IPS-15b (cell line): Measurements from ENCODE around the gene TM6SF1.

ENCODE experiments used
- H3K27me3 ChIP-seq: one replicate; pipeline ENCODE4 v1.6.1; 2013; ENCODE audit warnings: low read length; ENCODE audit not compliant: control insufficient read depth, insufficient read depth
- H3K36me3 ChIP-seq: one replicate; pipeline ENCODE4 v1.6.1; 2013; ENCODE audit warnings: low read length; ENCODE audit not compliant: control insufficient read depth, insufficient read depth
- H3K4me1 ChIP-seq: one replicate; pipeline ENCODE4 v1.6.1; 2013; ENCODE audit warnings: mild to moderate bottlenecking, low read length; ENCODE audit not compliant: control insufficient read depth, insufficient read depth
- H3K4me3 ChIP-seq: one replicate; pipeline ENCODE4 v1.5.1; 2013; ENCODE audit warnings: low read depth, low read length
- H3K9ac ChIP-seq: one replicate; pipeline ENCODE4 v1.6.1; 2013; ENCODE audit warnings: low read depth, mild to moderate bottlenecking, low read length
- H3K9me3 ChIP-seq: one replicate; pipeline ENCODE4 v1.6.1; 2013; ENCODE audit warnings: mild to moderate bottlenecking, low read length; ENCODE audit not compliant: control insufficient read depth, insufficient read depth

TM6SF1 gene

DNA sequence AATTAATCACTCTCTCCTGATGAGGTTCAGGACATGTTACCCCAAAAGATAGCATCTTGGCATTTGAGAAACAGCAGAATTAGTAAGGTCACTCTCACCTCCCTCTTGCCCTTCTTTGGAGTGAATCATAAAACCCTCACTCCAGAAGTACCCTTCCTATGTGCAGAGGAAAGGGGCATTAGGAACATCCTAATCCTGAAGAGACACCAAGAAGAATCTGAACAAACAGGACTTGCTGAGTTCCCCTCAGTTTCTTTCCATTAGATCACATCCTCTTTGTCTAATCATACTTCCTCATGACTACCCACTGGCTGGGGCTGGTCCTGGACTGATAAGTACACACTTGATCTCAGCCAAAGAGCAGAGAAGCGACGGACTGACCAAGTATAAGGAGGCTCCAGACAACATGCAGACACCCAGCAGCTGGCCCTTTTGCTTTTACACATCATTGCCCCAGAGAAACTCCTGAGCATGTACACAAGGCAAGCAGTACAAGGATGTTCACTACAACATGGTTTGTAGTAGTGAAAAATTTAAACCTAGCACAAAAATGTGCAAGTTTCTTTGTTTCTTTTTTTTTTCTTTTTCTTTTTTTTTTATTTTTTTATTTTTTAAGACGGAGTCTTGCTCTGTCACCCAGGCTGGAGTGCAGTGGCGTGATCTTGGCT lies 15.0 kb upstream of the TM6SF1 start:
- Histone ChIP-seq H3K9me3 (no peaks in the 10 kb centered on the region), H3K36me3 (no peaks in the 10 kb centered on the region), H3K27me3 (no peaks in the 10 kb centered on the region), H3K4me3 (no peak overlapping the region), H3K4me1 (no peaks in the 10 kb centered on the region), H3K9ac (no peak overlapping the region)

DNA sequence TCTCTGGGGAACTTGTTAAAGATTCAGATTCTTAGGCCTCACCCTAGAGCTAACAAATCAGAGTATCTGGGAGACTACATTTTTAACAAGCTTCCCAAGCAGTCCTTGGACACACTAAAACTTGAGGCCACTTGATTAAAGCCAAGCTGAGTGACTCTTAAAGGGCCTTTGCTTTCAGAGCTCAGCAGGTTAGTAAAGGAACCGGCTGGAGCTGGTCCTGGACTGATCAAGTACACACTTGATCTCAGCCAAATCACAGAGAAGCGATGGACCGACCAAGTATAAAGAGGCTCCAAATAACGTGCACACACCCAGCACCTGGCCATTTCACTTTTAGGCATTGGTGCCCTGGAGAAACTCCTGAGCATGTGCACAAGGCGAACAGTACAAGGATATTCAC lies 12.9 kb upstream of the TM6SF1 start:
- Histone ChIP-seq H3K27me3 (peaks cover 3% of the 10 kb centered on the region), H3K4me1 (no peaks in the 10 kb centered on the region), H3K36me3 (no peaks in the 10 kb centered on the region), H3K9ac (no peak overlapping the region), H3K4me3 (no peak overlapping the region), H3K9me3 (no peaks in the 10 kb centered on the region)

DNA sequence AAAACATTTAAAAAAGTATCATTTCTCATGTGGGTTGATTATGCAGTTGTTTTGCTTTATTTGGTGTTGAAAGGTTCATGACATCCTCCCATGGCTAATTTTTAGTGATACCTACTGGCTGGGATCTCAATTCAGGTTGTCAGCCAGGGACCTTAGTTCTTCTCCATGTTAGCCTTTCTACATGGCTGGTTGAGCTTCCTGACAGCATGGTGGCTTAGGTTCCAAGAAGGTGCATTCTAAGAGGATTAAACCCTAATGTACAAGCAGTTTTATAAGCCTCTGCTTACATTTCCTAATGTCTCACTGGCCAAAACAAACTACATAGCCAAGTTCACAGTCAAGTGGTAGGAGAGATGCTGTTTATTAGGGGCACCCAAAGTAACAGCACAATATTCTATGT lies 9.4 kb upstream of the TM6SF1 start:
- no peaks in the 10 kb centered on the region for H3K9me3 ChIP-seq
- H3K27me3 ChIP-seq: peaks cover 3% of the 10 kb centered on the region
- no peak overlapping the region for H3K9ac ChIP-seq
- no peaks in the 10 kb centered on the region for H3K4me1 ChIP-seq
- H3K36me3 ChIP-seq: no peaks in the 10 kb centered on the region
- no peak overlapping the region for H3K4me3 ChIP-seq

DNA sequence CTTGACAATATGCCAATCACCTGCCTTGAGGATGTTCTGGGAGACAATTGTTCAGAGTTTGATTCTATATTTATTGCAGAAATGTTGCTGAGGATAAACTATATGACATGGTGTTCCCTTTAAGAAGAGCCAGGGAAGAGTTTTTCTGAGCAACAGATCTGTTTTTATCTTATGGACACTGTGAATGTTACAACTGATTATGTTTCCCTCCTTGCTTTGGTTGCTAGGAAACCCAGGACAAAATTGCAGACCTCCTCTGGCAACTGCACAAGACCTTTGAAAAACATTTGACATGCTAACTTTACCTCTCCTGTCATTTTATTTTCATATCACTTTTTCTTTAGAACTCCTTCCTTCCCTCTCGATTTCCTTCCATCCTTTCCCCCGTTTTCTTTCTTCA lies 8.2 kb upstream of the TM6SF1 start:
- Histone ChIP-seq H3K4me3 (no peak overlapping the region), H3K36me3 (no peaks in the 10 kb centered on the region), H3K4me1 (no peaks in the 10 kb centered on the region), H3K9me3 (no peaks in the 10 kb centered on the region), H3K9ac (no peak overlapping the region), H3K27me3 (peaks cover 3% of the 10 kb centered on the region)

DNA sequence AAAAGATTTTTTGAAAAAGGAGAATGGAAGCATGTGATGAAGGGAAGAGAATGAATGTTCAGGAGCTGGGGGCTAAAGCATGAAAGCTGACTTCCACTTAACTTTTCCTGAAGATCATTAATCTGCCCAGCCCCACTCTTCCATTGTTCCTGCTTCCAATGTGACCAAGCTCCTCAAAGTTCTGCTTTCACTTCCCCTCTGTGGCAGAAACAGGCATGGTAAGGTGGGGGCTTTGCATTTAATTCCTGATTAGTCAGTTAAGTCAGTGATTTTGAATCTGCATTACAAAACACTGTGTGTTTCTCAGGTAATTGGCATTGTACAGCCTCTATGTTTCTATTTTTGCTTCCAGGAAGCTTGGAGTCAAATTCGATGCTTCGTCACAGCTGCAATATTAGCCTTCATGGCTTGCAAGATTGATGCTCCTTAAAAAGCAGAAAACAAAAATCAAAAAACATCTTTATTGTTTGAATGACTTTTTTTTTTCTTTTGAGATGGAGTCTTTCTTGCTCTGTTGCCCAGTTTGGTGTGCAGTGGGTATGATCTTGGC lies 7.3 kb upstream of the TM6SF1 start:
- Histone ChIP-seq H3K9me3 (no peaks in the 10 kb centered on the region), H3K9ac (no peak overlapping the region), H3K4me1 (no peaks in the 10 kb centered on the region), H3K4me3 (no peak overlapping the region), H3K36me3 (no peaks in the 10 kb centered on the region), H3K27me3 (peaks cover 3% of the 10 kb centered on the region)

DNA sequence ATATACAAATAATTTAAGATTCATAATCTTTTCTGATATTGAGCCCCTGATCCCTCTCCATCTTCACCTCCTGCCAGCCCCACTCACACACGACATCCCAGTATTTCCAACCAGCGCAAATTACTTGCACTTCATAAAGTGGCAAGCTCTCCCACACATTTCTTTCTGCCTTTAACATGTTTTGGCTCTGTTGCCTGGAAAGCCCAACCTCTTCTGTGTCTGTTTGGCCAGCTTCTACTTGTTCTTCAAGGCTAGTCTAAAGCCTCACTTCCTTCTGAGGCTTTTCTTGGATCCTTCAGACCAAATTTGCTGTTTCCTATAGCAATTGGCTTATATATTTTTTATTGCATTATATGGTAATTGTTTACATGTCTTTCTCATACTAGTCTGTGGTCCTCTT lies 5.1 kb upstream of the TM6SF1 start:
- Histone ChIP-seq H3K36me3 (no peaks in the 10 kb centered on the region), H3K9me3 (no peaks in the 10 kb centered on the region), H3K27me3 (peaks cover 16% of the 10 kb centered on the region), H3K9ac (no peak overlapping the region), H3K4me3 (no peak overlapping the region), H3K4me1 (no peaks in the 10 kb centered on the region)

DNA sequence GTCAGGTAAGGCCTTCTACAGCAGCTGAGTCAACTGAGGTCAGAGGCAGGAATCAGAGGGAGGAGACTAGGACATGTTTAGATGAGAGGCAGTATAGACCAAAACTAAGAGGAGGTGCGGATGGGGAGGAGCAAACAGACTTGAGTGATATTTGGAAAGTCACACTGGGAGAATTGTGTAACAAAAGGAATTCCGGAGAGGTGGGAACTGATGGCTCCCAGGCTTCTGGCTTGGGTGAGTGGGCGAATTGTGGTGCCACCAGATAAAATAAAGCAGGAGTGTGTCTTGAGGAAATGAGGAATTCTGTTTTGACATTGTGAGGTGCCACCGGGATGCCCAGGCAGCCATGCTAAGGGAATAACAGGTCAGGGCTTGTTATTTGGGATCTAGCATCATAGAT lies 3.3 kb upstream of the TM6SF1 start:
- Histone ChIP-seq H3K9ac (no peak overlapping the region), H3K4me3 (no peak overlapping the region), H3K27me3 (peaks cover 27% of the 10 kb centered on the region), H3K4me1 (no peaks in the 10 kb centered on the region), H3K9me3 (no peaks in the 10 kb centered on the region), H3K36me3 (no peaks in the 10 kb centered on the region)

DNA sequence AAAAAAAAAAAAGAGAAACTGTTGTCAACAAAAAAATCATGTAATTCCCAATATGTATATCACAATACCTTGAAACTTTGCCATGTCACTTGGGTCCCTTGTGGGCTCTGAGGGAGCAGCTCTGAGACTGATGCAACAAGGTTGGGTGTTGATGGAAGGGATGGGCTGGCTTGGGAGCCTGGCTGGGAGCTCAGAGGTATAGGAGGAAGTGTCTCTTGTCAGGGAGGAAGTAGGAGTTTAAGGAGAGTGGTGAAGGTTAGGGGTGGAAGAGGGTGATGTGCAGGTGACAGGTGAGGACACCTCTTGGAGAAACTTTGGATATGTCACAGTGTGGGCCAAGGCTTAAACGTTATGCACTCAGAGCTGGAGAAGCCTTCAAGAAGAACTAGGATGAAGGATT lies 2.0 kb upstream of the TM6SF1 start:
- Histone ChIP-seq H3K36me3 (no peaks in the 10 kb centered on the region), H3K4me1 (no peaks in the 10 kb centered on the region), H3K4me3 (no peak overlapping the region), H3K9ac (no peak overlapping the region), H3K9me3 (no peaks in the 10 kb centered on the region), H3K27me3 (peaks cover 31% of the 10 kb centered on the region)

DNA sequence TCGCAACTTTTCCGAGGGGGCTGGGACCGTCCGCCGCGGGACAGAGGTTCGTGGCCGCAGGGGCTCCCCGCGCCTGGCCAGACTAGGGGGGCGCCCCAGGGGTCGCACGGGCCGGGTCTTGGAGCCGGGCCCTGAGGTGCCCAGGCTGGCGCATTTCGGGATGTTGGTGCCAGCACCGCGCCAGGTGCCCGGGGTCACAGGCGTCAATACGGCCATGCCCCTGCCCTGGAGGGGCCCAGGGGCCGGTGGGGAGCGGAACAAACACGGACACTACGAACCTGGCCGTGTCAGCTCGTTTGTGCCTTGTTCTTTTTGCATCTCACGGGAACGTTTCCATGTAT lies 366 bp downstream of the TM6SF1 start:
- H3K9ac ChIP-seq: no peak overlapping the region
- peak overlapping the region; percentile 36 for H3K4me3 ChIP-seq
- H3K27me3 ChIP-seq: peaks cover 31% of the 10 kb centered on the region
- H3K36me3 ChIP-seq: peaks cover 2% of the 10 kb centered on the region
- H3K4me1 ChIP-seq: no peaks in the 10 kb centered on the region
- H3K9me3 ChIP-seq: no peaks in the 10 kb centered on the region

DNA sequence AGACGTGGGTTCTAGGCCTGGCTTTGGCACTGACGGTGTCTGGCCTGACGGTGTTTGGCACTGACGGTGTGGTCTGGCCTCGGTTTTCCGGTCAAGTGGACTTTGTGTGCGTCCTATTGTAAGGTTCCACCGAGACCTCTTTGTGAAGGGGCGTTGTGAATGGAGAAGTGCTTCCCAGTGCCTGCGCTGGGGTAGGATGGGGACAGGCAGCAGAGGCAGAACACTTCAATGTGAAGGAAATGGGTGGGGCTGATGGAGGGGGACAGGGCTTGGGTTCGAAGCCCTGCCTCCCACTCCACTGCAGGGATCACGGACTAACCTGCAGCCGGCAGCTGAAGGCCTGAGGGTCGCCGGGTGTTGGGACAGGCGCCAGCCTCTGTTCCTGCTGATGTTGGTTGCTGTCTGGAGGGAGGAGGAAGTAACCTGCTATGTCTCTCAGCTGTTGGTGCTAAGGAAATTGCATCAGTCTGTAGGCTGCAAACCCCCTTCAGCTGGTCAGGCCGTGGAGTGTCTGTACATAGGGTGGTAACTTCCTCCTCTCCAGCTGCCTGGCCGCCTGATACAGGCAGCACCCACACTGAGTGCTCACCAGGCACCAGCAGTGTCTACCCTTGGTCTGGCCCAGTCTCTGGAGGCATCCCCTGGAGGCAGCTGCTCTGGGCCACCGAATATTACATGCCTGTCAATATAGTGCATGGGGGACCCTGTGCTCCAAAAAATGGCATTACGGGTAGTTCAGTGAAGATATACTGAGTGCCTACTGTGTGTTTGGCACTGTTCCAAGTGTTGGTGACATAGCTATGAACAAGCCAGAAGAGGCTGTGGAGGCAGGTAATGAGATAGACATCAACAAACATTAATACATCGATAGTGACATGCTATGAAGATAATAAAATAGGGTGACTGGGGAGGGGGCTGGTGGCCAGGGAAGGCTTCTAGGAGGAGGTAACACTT lies 1.1 kb downstream of the TM6SF1 start:
- Histone ChIP-seq H3K9me3 (no peaks in the 10 kb centered on the region), H3K4me1 (no peaks in the 10 kb centered on the region), H3K9ac (no peak overlapping the region), H3K4me3 (peak overlapping the region; percentile 36), H3K36me3 (peaks cover 2% of the 10 kb centered on the region), H3K27me3 (peaks cover 31% of the 10 kb centered on the region)

DNA sequence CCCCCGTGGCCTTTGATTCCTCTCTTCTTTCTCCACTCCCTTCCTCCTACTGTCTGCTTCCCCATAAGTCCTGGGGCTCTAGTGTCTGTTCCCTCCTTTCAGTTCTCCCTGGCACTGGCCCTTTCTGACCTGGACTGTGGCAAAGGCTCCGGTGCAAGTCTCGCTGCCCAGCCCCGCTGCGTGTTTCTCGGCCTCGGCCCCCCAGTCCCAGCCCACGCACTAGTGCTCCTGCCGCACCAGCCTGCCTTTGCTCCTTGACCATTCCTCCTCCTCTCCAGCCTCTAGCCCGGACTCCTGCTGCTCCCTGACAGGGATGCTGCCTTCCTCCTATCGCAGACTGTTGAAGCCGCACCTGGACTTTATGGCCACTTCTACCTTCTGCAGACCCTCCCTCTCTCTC lies 2.1 kb downstream of the TM6SF1 start:
- H3K9me3 ChIP-seq: no peaks in the 10 kb centered on the region
- peaks cover 2% of the 10 kb centered on the region for H3K36me3 ChIP-seq
- peaks cover 31% of the 10 kb centered on the region for H3K27me3 ChIP-seq
- no peaks in the 10 kb centered on the region for H3K4me1 ChIP-seq
- no peak overlapping the region for H3K4me3 ChIP-seq
- no peak overlapping the region for H3K9ac ChIP-seq

DNA sequence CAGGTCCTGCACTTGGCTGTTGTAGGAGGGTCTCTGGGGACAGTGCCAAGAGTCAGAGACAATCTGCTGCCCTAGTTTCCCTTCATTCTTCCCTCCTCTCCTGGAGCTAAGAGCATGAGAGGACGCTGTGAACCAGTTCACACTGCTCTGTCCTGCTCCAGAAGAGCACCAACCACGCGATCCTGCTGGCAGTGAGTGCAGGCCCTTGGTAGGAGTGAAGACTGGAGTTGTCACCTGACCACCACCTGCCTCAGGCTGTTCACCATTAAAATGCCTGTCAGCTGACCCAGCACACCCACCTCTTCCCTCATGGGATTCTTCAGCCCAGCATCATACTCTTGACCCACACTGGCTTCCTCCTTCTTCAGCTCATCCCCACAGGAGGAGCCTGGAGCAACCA lies 2.9 kb downstream of the TM6SF1 start:
- Histone ChIP-seq H3K27me3 (peaks cover 30% of the 10 kb centered on the region), H3K4me1 (no peaks in the 10 kb centered on the region), H3K4me3 (no peak overlapping the region), H3K9me3 (no peaks in the 10 kb centered on the region), H3K36me3 (peaks cover 2% of the 10 kb centered on the region), H3K9ac (no peak overlapping the region)
